ENCODE measurements around the gene ADORA1. TPM values are rescaled to one million over a fixed set of nuclear protein-coding genes. Genes with fewer than 3 reads are reported as not detected.

ADORA1 gene
- total and polyA plus RNA-seq, 10 of the 15 experiments (the other 5 are each of a cell fraction or from before 2014, with no cell fraction given) = not detected

GRCh38 chr1:203104789-203105390, 22.6 kb upstream of the ADORA1 start (continued):
- no peak for TF ChIP-seq POU2F2 (IDR thresholded peaks at IDR 0.05; ENCODE audit: borderline replicate concordance, low read depth, low read length)
- TF ChIP-seq CBX5 (IDR thresholded peaks at IDR 0.05; ENCODE audit: low read depth) = no peak
- no peak for TF ChIP-seq TAF1 (IDR thresholded peaks at IDR 0.05; ENCODE audit: borderline replicate concordance, low read depth, low read length)
- TF ChIP-seq, protein P1, sequence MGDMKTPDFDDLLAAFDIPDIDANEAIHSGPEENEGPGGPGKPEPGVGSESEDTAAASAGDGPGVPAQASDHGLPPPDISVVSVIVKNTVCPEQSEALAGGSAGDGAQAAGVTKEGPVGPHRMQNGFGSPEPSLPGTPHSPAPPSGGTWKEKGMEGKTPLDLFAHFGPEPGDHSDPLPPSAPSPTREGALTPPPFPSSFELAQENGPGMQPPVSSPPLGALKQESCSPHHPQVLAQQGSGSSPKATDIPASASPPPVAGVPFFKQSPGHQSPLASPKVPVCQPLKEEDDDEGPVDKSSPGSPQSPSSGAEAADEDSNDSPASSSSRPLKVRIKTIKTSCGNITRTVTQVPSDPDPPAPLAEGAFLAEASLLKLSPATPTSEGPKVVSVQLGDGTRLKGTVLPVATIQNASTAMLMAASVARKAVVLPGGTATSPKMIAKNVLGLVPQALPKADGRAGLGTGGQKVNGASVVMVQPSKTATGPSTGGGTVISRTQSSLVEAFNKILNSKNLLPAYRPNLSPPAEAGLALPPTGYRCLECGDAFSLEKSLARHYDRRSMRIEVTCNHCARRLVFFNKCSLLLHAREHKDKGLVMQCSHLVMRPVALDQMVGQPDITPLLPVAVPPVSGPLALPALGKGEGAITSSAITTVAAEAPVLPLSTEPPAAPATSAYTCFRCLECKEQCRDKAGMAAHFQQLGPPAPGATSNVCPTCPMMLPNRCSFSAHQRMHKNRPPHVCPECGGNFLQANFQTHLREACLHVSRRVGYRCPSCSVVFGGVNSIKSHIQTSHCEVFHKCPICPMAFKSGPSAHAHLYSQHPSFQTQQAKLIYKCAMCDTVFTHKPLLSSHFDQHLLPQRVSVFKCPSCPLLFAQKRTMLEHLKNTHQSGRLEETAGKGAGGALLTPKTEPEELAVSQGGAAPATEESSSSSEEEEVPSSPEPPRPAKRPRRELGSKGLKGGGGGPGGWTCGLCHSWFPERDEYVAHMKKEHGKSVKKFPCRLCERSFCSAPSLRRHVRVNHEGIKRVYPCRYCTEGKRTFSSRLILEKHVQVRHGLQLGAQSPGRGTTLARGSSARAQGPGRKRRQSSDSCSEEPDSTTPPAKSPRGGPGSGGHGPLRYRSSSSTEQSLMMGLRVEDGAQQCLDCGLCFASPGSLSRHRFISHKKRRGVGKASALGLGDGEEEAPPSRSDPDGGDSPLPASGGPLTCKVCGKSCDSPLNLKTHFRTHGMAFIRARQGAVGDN (IDR thresholded peaks at IDR 0.05) = no peak
- no peak for TF ChIP-seq PML (IDR thresholded peaks at IDR 0.05; ENCODE audit: low read length)
- TF ChIP-seq EED (IDR thresholded peaks at IDR 0.05; ENCODE audit: low read depth) = no peak
- TF ChIP-seq, protein P2, sequence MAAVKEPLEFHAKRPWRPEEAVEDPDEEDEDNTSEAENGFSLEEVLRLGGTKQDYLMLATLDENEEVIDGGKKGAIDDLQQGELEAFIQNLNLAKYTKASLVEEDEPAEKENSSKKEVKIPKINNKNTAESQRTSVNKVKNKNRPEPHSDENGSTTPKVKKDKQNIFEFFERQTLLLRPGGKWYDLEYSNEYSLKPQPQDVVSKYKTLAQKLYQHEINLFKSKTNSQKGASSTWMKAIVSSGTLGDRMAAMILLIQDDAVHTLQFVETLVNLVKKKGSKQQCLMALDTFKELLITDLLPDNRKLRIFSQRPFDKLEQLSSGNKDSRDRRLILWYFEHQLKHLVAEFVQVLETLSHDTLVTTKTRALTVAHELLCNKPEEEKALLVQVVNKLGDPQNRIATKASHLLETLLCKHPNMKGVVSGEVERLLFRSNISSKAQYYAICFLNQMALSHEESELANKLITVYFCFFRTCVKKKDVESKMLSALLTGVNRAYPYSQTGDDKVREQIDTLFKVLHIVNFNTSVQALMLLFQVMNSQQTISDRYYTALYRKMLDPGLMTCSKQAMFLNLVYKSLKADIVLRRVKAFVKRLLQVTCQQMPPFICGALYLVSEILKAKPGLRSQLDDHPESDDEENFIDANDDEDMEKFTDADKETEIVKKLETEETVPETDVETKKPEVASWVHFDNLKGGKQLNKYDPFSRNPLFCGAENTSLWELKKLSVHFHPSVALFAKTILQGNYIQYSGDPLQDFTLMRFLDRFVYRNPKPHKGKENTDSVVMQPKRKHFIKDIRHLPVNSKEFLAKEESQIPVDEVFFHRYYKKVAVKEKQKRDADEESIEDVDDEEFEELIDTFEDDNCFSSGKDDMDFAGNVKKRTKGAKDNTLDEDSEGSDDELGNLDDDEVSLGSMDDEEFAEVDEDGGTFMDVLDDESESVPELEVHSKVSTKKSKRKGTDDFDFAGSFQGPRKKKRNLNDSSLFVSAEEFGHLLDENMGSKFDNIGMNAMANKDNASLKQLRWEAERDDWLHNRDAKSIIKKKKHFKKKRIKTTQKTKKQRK (IDR thresholded peaks at IDR 0.05; ENCODE audit: low read depth, low read length) = no peak

All from GM12878 (cell line).